Tibial nerve (tissue), 4 donors: ENCODE results near the gene RBMS3. TPM values are rescaled to one million over a fixed set of nuclear protein-coding genes. Genes with fewer than 3 reads are reported as not detected.

ENCODE experiments used
- DNase-seq, 2 donors: peaks; one replicate each; pipeline ENCODE4 v3.0.0-alpha.2; 2019; ENCODE audit warnings: low spot score in 2 of 2
- H3K27ac ChIP-seq, 4 donors: fragments of 200-600 bp; sonication (generic) in 3 of 4; one replicate each; pipeline ENCODE4 v1.5.1; 2017 to 2019; ENCODE audit warnings: mild to moderate bottlenecking in 1 of 4
- H3K27me3 ChIP-seq, 2 donors: fragments of 200-600 bp; sonication (generic) in 1 of 2; one replicate each; pipeline versions ENCODE4 v1.5.1 to v1.6.0; 2017 to 2019
- H3K36me3 ChIP-seq, 3 donors: fragments of 200-600 bp; sonication (generic); one replicate each; pipeline ENCODE4 v1.5.1; 2018 to 2019
- H3K4me1 ChIP-seq, 4 donors: fragments of 200-600 bp; sonication (generic) in 3 of 4; one replicate each; pipeline ENCODE4 v1.5.1; 2017 to 2019
- H3K4me3 ChIP-seq, 4 donors: fragments of 200-600 bp; sonication (generic) in 3 of 4; one replicate each; pipeline ENCODE4 v1.5.1; 2017 to 2019; ENCODE audit warnings: mild to moderate bottlenecking in 1 of 4, moderate library complexity in 1 of 4
- H3K9me3 ChIP-seq, 4 donors: fragments of 200-600 bp; sonication (generic) in 3 of 4; one replicate each; pipeline ENCODE4 v1.5.1; 2017 to 2019
- CTCF ChIP-seq, 5 experiments: fragments of 200-600 bp in 3 of 5; fragments of 450-650 bp in 2 of 5; sonication (generic) in 3 of 5; IDR thresholded peaks; one replicate each; pipeline ENCODE4 v1.5.1; 2016 to 2019; ENCODE audit warnings: antibody characterized with exemption in 5 of 5, mild to moderate bottlenecking in 3 of 5, moderate library complexity in 2 of 5
- EP300 ChIP-seq, 2 donors: sonication (generic); formaldehyde crosslinking; IDR thresholded peaks; one replicate each; pipeline ENCODE4 v1.6.1; 2017; ENCODE audit warnings: antibody characterized with exemption in 2 of 2, mild to moderate bottlenecking in 1 of 2
- POLR2A ChIP-seq, 2 donors: fragments of 450-650 bp; IDR thresholded peaks; one replicate each; pipeline ENCODE4 v1.6.1; 2017; ENCODE audit warnings: antibody characterized with exemption in 2 of 2, mild to moderate bottlenecking in 2 of 2, moderate library complexity in 2 of 2
- WGBS, 2 donors: methylation state at CpG; one replicate each; pipeline ENCODE4 v1.1.5; 2018; 5-methylcytosine and 5-hydroxymethylcytosine counted together
- total RNA-seq, 4 donors: library from RNA; depleted of rRNA; stranded (reverse); fragments of >200 nt; gene quantifications; one replicate each; pipeline ENCODE4 v1.1.0, GENCODE V29; 2016

Gene RBMS3
- total RNA-seq, 4 donors from 2014 or later, result 157 to 175 (median 161) TPM

- Histone ChIP-seq H3K27me3 (no peaks in the 10 kb centered on the region), H3K4me3 (no peak overlapping the region), H3K4me1 (no peaks in the 10 kb centered on the region), H3K36me3 (no peaks in the 10 kb centered on the region), H3K27ac (no peak overlapping the region), H3K9me3 (no peaks in the 10 kb centered on the region)
- DNase-seq, result no peak
- no peak for TF ChIP-seq EP300 (IDR thresholded peaks at IDR 0.05)
- TF ChIP-seq POLR2A (IDR thresholded peaks at IDR 0.05), result no peak
- no peak for TF ChIP-seq CTCF (IDR thresholded peaks at IDR 0.05)
- WGBS, 2 donors, result 83 to 84% methylated on average over 1 of the region's 1 CpG
Measured at GRCh38 chr3:29906906-29907305, 626.0 kb downstream of the RBMS3 start.

DNA sequence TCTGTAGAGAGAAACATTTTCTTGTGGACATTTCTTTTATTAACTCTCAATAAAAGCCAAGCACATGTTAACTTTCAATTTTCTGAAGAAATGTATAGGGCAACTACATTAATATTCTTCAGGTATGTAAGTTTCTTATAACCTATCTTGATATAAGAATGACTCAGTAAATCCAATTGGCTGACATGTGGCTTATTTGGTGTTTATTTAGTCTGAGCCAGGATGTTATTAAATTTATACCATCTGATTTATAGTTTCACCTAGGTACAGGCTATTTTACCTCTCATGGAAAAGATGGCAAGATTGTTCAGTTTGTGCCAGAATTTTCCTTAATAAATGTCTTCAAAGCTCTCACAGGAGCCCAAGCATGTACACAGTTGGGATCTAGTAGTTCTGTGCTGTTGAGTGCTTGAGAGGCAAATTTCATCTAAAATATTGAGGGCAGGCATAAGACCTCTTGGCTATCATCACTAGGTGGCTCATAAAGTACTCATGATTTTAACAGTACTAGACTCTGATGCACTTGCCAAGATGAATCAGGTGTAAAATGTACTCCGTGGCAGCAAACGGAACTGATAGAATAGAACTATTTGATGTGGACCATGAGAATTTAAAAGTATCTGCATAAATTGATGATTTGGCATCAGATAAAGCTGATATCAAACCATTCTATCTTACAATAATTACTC is 631.9 kb downstream of the RBMS3 start:
- H3K27me3 ChIP-seq, result no peaks in the 10 kb centered on the region
- DNase-seq, result no peak
- H3K36me3 ChIP-seq, result no peaks in the 10 kb centered on the region
- WGBS, 2 donors, result 81 to 83% methylated on average over 2 of the region's 2 CpGs
- H3K27ac ChIP-seq, result no peak overlapping the region
- no peaks in the 10 kb centered on the region for H3K9me3 ChIP-seq
- no peaks in the 10 kb centered on the region for H3K4me1 ChIP-seq
- TF ChIP-seq POLR2A (IDR thresholded peaks at IDR 0.05), result no peak
- no peak for TF ChIP-seq CTCF (IDR thresholded peaks at IDR 0.05)
- TF ChIP-seq EP300 (IDR thresholded peaks at IDR 0.05), result no peak
- no peak overlapping the region for H3K4me3 ChIP-seq

GRCh38 chr3:29914861-29915524 is 634.1 kb downstream of the RBMS3 start:
- no peaks in the 10 kb centered on the region for H3K27me3 ChIP-seq
- no peak for TF ChIP-seq CTCF (IDR thresholded peaks at IDR 0.05)
- peaks cover 0 to 2% (median 0%) of the 10 kb centered on the region in 3 donors for H3K36me3 ChIP-seq
- H3K27ac ChIP-seq, result no peak overlapping the region
- DNase-seq, result no peak
- WGBS, 2 donors, result 70 to 74% methylated on average over 3 of the region's 3 CpGs
- H3K4me1 ChIP-seq, result peaks cover 0 to 5% (median 0%) of the 10 kb centered on the region in 4 donors
- no peak overlapping the region for H3K4me3 ChIP-seq
- no peaks in the 10 kb centered on the region for H3K9me3 ChIP-seq

DNA sequence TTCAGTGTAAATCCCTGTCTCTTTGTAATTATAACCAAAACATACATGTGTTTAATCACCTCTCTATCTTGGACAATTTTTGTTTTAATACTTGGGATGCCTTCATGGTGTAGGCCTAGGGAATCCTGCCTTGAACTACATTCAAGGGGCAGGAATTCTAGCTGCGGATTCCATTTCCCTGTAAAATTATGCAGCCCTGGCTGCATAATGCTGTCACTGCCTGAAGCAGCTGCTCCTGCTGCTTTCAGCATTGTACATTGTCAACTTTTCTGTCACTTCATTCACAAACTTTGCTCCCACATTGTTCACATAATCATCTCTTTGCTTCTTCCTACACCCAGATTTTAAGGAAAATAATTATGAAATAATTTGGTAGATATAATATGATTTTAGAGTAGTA is 638.7 kb downstream of the RBMS3 start:
- DNase-seq, result no peak
- Histone ChIP-seq H3K9me3 (no peaks in the 10 kb centered on the region), H3K4me1 (peaks cover 0 to 17% (median 0%) of the 10 kb centered on the region in 4 donors), H3K27me3 (no peaks in the 10 kb centered on the region), H3K36me3 (peaks cover 0 to 2% (median 0%) of the 10 kb centered on the region in 3 donors), H3K27ac (no peak overlapping the region), H3K4me3 (no peak overlapping the region)
- TF ChIP-seq CTCF (IDR thresholded peaks at IDR 0.05) (no peak), EP300 (IDR thresholded peaks at IDR 0.05) (no peak)
- 57 to 68% methylated on average over 1 of the region's 1 CpG for WGBS, 2 donors

DNA sequence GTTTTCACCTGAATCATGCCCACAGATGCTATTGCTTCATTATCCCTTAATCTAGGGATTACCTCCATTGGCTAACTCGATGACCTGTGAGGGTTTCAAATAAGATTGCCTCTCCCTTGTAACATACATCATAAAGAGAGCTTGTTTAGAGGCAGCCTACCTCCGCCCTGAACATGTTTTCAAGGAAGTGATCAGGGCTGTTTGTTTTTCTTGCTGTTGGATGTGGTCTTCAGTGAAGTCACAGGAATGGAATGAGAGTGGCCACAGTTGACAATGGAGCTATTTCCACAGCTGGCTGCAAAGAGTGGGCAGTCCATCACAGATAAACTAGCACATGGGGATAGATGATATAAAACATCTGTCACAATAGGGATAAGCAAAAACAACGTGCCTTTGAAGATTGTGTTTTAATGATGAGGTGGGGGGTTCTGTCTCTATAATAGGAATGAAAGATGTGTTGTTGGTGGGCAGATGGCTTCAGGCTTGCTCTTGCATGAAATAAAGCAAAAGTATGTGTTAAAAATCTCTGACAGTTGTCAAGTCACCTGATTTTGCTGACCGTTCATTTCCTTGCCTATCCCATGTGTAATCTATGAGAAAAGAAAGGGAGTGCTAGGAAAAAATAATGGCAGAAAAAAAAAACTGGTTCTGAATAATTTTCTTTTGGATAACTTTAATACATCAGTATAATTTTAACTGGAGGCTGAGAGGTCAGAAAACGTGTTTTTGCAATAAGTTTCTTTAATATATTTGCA is 642.3 kb downstream of the RBMS3 start:
- H3K9me3 ChIP-seq, result no peaks in the 10 kb centered on the region
- H3K4me1 ChIP-seq, result peaks cover 0 to 23% (median 0%) of the 10 kb centered on the region in 4 donors
- H3K36me3 ChIP-seq, result peaks cover 0 to 2% (median 0%) of the 10 kb centered on the region in 3 donors
- TF ChIP-seq POLR2A (IDR thresholded peaks at IDR 0.05) (no peak), EP300 (IDR thresholded peaks at IDR 0.05) (peak in 1 of 2 donors; percentile 50), CTCF (IDR thresholded peaks at IDR 0.05) (no peak)
- 27 to 32% methylated on average over 5 of the region's 5 CpGs for WGBS, 2 donors
- no peak overlapping the region for H3K27ac ChIP-seq
- no peak overlapping the region for H3K4me3 ChIP-seq
- DNase-seq, result peak; percentile 20 to 39
- H3K27me3 ChIP-seq, result no peaks in the 10 kb centered on the region
